ENCODE measurements around the gene ARR3. TPM values are rescaled to one million over a fixed set of nuclear protein-coding genes. Genes with fewer than 3 reads are reported as not detected.
A peak's percentile ranks its signal among the peaks of the same experiment; 100 is the strongest.

ARR3 gene
- total RNA-seq, 1 donor from 2014 or later = not detected

DNA sequence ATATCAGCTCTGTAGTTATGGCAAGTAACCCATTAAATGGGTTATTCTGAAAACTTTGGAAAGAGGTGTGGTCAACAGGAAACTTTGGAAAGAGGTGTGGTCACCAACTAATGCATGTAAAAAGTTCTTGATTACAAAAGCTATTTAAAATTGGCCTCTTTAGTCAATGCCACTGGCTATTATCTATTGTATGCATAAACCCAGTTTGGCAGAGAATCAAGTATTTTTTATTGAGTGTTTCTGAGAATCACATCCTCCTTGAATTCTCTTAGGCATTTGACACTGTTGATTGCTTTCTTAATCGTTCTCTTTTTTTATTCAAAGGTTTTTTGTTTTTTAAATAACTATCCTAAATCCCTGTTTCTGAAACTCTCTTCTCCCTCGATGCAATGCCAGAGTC lies 15.6 kb upstream of the ARR3 start:
- Mint-ChIP-seq H3K4me3 (no peak overlapping the region), H3K27ac (no peak overlapping the region), H3K4me1 (ENCODE audit: unreplicated experiment) (no peaks in the 10 kb centered on the region), H3K9me3 (no peaks in the 10 kb centered on the region), H3K27me3 (no peaks in the 10 kb centered on the region), H3K36me3 (no peaks in the 10 kb centered on the region)
- TF ChIP-seq, protein P1, sequence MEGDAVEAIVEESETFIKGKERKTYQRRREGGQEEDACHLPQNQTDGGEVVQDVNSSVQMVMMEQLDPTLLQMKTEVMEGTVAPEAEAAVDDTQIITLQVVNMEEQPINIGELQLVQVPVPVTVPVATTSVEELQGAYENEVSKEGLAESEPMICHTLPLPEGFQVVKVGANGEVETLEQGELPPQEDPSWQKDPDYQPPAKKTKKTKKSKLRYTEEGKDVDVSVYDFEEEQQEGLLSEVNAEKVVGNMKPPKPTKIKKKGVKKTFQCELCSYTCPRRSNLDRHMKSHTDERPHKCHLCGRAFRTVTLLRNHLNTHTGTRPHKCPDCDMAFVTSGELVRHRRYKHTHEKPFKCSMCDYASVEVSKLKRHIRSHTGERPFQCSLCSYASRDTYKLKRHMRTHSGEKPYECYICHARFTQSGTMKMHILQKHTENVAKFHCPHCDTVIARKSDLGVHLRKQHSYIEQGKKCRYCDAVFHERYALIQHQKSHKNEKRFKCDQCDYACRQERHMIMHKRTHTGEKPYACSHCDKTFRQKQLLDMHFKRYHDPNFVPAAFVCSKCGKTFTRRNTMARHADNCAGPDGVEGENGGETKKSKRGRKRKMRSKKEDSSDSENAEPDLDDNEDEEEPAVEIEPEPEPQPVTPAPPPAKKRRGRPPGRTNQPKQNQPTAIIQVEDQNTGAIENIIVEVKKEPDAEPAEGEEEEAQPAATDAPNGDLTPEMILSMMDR (conservative IDR thresholded peaks at IDR 0.05) = no peak
- no peak for DNase-seq (ENCODE audit: extremely low spot score, unreplicated experiment)

DNA sequence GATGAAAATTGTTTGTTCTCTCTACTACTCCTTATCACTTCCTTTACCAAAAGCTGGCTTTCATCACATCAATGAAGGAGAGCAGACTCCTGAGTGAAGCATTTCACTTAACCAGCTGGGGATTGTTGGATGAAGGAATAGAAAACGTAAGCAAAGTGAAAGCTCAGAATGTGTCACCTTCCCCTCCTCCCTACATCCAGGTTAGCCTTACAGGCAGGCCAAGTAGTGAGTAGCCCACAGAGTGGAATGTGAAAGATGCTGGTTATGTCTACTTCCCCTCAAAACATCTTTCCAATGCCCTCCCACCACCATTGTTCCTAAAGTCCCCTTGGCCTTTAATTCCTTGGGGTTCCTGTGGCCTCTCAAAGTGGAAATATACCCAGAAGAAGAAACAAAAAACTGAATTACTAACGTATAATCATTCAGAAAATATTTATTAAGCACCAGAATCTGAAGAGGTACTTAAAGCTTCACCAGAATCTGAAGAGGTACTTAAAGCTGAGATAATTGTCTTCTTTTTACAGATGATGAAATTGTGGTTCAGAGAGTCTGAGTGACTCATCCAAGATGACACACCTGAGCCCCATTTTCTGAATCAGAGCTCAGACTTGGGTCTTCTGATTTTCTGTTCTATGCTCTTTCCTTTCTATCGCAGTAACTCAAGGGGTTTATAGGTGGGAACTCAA lies 14.6 kb upstream of the ARR3 start:
- Mint-ChIP-seq H3K4me3 (no peak overlapping the region), H3K36me3 (no peaks in the 10 kb centered on the region), H3K27me3 (no peaks in the 10 kb centered on the region), H3K9me3 (no peaks in the 10 kb centered on the region), H3K27ac (peak overlapping the region; percentile 12), H3K4me1 (ENCODE audit: unreplicated experiment) (no peaks in the 10 kb centered on the region)
- no peak for DNase-seq (ENCODE audit: extremely low spot score, unreplicated experiment)
- TF ChIP-seq, protein P1 (conservative IDR thresholded peaks at IDR 0.05) = no peak

DNA sequence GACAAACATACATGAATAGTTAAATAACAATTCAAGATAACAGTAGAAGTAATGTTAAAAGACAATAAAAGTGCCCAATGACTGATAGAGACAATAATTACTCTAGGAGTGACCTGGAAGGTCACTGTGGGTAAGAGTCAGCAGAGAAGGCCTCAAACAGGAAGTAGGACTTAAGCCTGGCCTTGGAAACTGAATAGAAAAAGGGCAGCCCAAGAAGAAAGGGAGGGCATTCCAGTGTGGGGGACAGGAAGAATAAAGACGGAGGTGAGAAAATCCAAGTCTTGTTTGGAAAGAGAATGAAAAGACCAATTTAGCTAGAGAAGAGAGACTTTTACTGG lies 14.1 kb upstream of the ARR3 start:
- H3K27ac Mint-ChIP-seq = peak overlapping the region; percentile 12
- H3K9me3 Mint-ChIP-seq = no peaks in the 10 kb centered on the region
- DNase-seq (ENCODE audit: extremely low spot score, unreplicated experiment) = no peak
- no peak overlapping the region for H3K4me3 Mint-ChIP-seq
- H3K27me3 Mint-ChIP-seq = no peaks in the 10 kb centered on the region
- no peaks in the 10 kb centered on the region for H3K4me1 Mint-ChIP-seq (ENCODE audit: unreplicated experiment)
- TF ChIP-seq, protein P1 (conservative IDR thresholded peaks at IDR 0.05) = no peak
- H3K36me3 Mint-ChIP-seq = no peaks in the 10 kb centered on the region

DNA sequence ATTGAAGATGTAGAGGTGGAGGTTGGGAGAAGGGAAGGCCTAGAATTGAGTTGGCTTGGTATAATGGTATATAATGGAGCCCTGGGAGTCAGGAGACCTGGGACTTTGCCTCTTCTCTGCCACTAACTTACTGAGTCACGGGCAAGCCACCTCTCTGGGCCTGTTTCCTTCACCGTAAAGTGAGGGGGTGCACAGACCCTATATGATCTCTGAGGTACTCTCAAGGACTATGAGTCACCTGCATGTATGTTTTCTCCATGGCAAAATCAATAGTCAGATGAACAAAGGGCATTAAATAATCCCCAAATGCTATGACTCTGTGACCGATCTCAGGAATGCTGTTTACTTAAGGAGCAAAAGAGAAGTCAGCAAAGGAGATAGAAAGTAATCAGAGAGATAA lies 13.2 kb upstream of the ARR3 start:
- DNase-seq (ENCODE audit: extremely low spot score, unreplicated experiment) = no peak
- Mint-ChIP-seq H3K4me1 (ENCODE audit: unreplicated experiment) (no peaks in the 10 kb centered on the region), H3K27ac (peak overlapping the region; percentile 12), H3K4me3 (no peak overlapping the region), H3K9me3 (no peaks in the 10 kb centered on the region), H3K36me3 (no peaks in the 10 kb centered on the region), H3K27me3 (no peaks in the 10 kb centered on the region)
- TF ChIP-seq, protein P1 (conservative IDR thresholded peaks at IDR 0.05) = no peak

DNA sequence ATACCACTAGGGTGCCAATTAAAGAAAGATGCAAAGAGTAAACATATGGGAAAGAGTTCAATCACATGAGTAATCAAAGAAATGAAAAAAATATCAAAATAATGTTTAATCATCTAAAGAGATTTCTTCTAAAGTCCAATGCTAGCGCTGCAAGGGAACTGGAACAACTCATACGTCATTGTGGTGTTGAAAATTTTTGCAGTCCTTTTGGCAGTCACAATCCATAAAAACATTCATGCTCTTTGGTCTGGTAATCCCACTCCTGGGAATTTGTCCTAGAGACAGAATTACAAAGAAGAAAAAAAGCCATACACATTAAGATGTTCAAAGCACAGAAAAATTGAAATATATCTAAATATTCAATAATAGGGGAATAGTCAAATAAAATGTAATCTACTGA lies 12.7 kb upstream of the ARR3 start:
- Mint-ChIP-seq H3K4me3 (no peak overlapping the region), H3K4me1 (ENCODE audit: unreplicated experiment) (no peaks in the 10 kb centered on the region), H3K36me3 (no peaks in the 10 kb centered on the region), H3K9me3 (no peaks in the 10 kb centered on the region), H3K27me3 (no peaks in the 10 kb centered on the region), H3K27ac (no peak overlapping the region)
- TF ChIP-seq, protein P1 (conservative IDR thresholded peaks at IDR 0.05) = no peak
- DNase-seq (ENCODE audit: extremely low spot score, unreplicated experiment) = no peak
